Skin epidermis (tissue), 12 donors: ENCODE data around the gene PAQR4.

Experiments used
- H3K27ac ChIP-seq, 21 experiments: fragments of 200-600 bp; sonication (generic) in 11 of 21; one replicate each; pipeline ENCODE4 v1.5.0; 2020; ENCODE audit warnings: mild to moderate bottlenecking in 3 of 21, inconsistent platforms in 2 of 21, moderate library complexity in 2 of 21
- H3K4me3 ChIP-seq, 7 experiments: fragments of 200-600 bp; sonication (generic) in 2 of 7; one replicate each; pipeline ENCODE4 v1.5.0; 2020; ENCODE audit warnings: inconsistent platforms in 2 of 7, mild to moderate bottlenecking in 2 of 7, moderate library complexity in 1 of 7

Gene PAQR4

DNA sequence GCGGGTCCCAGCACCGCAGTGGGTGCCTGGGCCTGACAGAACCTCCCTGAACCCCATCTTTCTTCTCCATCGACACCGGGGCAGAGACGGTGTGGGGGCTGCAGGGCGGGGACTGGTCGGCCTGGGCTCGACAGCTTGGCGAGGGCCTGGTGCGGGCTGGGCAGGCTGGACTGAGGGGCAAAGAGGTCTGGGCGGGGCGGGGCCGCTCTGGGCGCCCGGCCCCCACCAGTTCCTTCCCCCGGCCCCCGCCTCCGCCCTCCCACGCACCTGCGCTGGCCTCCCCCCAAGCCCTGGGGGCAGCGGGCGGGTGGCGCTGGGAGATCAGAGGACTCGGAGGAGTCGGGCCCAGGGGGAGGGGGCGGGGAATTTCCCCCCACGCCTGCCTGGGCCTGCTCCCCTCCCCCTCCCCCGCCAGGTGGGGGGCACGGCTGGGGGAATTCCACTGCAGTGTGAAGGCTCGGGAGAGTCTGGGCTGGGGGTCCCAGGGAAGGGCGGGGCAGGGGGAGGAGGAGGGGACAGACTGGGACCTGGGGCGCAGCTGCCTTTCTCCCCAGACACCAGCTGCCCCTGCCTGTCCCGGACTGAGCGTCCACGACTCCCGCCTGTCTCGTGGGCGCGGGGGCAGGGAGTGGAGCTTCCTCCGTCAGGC lies 6.0 kb upstream of the PAQR4 start:
- peak overlapping the region in 3 of 21 experiments; percentile 30 to 73 (median 65) for H3K27ac ChIP-seq
- H3K4me3 ChIP-seq, result peak overlapping the region in 5 of 7 experiments; percentile 6 to 48 (median 22)

DNA sequence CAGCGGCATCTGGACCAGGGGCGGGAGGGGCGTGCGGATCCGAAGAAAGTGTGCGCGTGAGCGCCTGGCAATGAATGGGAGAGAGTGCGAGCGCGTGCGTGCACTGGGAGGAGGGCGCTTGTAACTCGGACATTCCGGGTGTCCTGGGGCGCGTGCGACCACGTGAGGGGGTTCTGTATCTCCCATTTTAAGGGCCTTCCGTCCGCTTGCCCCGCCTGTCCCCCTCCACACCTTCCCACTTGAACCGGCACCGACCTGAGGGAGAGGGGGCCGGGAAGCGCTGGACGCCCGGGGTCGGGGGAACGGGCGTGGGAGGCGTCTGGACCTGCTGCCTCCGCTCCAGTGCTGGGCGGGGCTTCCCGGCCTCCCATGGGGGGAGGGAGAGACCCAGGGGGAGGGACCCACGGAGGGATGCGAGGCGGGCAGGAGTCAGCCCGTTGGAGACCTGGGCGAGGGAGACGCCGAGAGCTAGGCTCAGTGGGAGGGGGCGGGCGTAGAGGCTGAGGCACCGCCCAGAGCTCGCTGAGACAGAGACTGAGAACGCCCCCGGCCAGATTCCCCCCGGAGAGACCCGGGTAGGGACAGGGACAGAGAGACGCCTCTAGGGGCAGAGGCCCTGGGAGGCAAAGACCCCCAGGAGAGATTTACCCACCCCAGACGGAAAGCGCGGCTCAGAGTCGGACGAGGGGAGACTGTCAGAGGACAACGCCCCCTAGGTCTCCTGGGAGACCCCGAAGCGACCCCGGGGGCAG lies 5.2 kb upstream of the PAQR4 start, which contains the start of gene KREMEN2:
Gene KREMEN2, plus strand, starts transcription at position 553 of the 752 bp plus-strand sequence. CDS start 246 bp downstream, outside the sequence.
- Histone ChIP-seq H3K27ac (peak within 1 kb of the TSS in 3 of 21 experiments; percentile 30 to 73 (median 65)), H3K4me3 (peak within 1 kb of the TSS; percentile 1 to 48 (median 25))

DNA sequence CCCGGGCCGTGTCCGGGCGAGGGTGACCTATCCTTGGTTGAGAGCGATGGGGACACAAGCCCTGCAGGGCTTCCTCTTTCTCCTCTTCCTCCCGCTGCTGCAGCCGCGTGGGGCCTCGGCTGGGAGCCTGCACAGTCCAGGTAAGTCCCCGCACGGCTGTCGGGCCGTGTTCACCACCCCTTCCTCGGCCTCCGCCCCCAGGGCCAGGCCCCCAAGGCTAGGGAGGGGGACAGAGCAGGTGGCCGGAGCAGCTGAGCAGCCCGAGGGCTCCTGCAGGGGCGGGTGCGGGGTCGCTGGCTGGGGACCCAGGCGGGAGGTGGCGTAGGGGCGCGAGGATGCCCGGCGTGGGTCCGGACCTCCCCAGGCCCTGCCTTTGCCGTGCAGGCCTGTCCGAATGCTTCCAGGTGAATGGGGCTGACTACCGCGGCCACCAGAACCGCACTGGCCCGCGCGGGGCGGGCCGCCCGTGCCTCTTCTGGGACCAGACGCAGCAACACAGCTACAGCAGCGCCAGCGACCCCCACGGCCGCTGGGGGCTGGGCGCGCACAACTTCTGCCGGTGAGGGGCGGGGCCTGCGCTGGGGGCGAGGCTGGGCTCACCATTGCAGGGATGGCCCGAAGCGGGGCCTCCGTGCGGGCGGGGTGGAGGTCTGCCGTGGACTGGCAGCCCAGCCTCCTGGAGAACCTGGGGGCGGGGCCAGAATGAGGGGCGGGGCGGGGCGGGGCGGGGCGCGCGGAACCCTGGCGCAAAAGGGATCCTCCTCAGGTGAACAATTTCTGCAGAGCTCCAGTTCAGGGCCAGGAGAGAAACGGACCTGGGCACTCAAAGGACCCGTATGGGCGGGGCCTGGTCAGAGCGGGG lies 4.4 kb upstream of the PAQR4 start:
- Histone ChIP-seq H3K4me3 (peak overlapping the region; percentile 1 to 48 (median 25)), H3K27ac (peak overlapping the region in 3 of 21 experiments; percentile 30 to 73 (median 65))

DNA sequence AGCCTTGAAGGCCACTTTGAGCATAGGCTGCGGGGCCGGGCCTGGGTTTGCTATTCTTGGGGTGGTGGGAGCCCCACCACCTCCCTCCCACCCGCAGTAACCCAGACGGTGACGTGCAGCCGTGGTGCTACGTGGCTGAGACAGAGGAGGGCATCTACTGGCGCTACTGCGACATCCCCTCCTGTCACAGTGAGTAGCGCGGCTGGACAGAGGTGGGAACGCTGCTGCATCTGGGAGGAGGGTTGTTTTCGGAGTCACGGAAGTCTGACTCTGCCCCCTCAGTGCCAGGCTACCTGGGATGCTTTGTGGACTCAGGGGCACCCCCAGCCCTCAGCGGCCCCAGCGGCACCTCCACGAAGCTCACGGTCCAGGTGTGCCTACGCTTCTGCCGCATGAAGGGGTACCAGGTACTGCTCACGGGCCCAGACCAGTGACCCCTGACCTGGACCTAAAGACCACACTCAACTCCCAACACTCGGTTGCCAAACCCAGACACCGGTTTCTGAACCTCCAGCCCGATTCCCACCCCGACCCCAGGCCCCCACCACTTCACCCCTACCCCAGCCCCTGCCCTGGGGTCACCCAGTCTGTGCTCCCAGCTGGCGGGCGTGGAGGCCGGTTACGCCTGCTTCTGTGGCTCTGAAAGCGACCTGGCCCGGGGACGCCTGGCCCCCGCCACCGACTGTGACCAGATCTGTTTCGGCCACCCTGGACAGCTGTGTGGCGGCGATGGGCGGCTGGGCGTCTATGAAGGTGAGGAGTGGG lies 2.9 kb upstream of the PAQR4 start:
- Histone ChIP-seq H3K4me3 (no peak overlapping the region), H3K27ac (no peak overlapping the region)

DNA sequence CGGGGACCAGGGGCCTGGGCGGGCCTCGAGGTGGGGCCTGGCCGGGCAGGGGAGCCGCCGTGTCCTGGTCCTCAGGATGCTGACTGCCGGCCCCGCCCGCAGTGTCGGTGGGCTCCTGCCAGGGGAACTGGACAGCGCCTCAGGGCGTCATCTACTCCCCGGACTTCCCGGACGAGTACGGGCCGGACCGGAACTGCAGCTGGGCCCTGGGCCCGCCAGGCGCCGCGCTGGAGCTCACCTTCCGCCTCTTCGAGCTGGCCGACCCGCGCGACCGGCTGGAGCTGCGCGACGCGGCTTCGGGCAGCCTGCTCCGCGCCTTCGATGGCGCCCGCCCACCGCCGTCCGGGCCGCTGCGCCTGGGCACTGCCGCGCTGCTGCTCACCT lies 2.3 kb upstream of the PAQR4 start:
- Histone ChIP-seq H3K4me3 (peak overlapping the region in 3 of 7 experiments; percentile 3 to 26 (median 10)), H3K27ac (no peak overlapping the region)

DNA sequence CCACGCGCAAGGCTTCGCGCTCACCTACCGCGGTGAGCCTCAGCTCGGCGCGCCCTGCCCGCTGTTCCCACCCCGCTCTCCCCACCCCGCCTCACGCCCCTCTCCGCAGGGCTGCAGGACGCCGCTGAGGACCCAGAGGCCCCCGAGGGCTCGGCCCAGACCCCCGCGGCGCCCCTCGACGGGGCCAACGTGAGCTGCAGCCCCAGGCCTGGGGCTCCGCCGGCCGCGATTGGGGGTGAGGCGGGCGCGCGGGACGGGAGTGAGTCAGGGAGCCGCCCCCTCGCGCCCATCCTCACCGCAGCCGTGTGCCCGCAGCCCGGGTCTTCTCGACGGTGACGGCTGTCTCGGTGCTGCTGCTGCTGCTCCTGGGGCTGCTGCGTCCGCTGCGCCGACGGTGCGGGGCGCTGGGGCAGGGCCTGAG lies 1.9 kb upstream of the PAQR4 start:
- peak overlapping the region in 3 of 7 experiments; percentile 3 to 26 (median 10) for H3K4me3 ChIP-seq
- H3K27ac ChIP-seq, result no peak overlapping the region

DNA sequence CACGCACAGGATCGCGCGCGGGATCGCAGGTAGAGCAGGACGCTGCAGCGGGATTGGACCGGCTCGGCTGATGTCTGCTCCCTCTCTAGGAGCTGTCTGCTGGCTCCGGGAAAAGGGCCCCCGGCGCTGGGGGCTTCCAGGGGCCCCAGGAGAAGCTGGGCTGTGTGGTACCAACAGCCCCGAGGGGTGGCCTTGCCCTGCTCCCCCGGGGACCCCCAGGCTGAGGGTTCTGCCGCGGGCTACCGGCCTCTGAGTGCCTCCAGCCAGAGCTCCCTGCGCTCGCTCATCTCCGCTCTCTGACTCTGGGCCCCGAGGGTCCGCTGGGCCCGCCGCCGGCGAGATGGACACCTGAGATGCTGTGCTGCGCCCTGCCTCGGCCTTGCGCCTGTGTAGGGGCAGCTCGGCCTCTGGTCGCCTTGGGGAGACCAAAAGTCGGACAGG lies 1.4 kb upstream of the PAQR4 start:
- Histone ChIP-seq H3K4me3 (no peak overlapping the region), H3K27ac (no peak overlapping the region)

DNA sequence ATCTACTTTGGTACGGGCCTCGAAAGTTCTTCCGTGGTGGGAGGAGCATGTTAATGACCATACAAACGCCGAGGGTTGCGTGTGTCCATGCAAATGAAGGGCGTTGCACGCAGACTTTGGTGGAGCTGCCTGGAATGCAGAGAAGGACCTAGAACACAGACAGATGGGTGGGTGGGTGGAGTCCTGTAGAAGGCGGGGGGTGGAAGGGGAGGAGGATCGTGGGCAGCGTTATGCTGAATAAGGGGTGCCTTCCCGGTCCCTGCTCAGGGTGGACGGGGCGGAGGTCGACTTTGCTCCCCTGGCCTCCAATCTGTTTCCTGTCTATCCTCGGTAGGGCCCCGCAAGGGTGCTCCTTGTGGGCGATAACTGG lies 795 bp upstream of the PAQR4 start:
- peak overlapping the region in 6 of 21 experiments; percentile 33 to 85 (median 50) for H3K27ac ChIP-seq

DNA sequence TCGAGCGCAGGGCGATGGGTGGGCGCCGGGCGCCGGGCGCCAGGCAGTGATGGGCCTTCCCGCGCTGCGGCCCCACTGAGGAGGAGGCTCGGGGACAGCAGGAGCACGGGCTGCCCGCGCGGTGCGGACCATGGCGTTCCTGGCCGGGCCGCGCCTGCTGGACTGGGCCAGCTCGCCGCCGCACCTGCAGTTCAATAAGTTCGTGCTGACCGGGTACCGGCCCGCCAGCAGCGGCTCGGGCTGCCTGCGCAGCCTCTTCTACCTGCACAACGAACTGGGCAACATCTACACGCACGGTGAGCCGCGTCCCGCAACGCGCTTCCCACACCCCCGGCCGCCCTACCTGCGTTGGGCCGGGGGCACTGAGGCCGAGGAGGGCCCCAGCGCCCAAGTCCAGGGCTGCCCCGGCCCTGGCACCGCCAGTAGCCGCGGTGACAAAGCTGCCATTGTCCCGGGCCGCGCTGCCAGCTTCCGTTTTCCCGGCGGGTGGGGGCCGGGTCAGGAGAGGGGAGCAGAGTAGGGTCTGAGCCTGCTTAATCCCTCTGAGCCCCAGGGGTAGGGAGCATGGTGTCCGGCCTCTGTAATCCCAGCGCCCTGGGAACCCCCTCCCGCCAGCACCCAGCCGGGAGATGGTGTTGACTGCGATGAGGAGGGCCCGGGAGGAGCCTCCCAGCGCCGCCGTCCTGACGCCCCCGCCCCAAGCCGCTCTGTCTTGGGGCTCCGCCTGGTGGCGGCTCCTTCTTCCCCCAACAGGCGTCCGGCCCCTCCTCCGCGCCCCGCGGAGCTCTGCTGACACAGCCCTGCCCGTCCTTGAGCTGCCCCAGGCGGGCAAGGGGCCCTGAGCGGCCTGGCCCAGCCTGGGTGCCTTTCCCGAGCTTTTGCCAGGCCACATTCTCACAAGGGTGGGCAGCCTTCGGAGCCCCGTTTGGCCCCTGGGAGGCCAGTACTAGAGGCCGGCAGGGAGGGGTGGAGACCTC lies 685 bp downstream of the PAQR4 start:
- H3K27ac ChIP-seq, result peak overlapping the region in 20 of 21 experiments; percentile 39 to 85 (median 62)
- peak overlapping the region; percentile 70 to 86 (median 74) for H3K4me3 ChIP-seq

More for the DNA sequence above, 795 bp upstream of the PAQR4 start:
- H3K4me3 ChIP-seq, result peak overlapping the region; percentile 70 to 86 (median 74)

DNA sequence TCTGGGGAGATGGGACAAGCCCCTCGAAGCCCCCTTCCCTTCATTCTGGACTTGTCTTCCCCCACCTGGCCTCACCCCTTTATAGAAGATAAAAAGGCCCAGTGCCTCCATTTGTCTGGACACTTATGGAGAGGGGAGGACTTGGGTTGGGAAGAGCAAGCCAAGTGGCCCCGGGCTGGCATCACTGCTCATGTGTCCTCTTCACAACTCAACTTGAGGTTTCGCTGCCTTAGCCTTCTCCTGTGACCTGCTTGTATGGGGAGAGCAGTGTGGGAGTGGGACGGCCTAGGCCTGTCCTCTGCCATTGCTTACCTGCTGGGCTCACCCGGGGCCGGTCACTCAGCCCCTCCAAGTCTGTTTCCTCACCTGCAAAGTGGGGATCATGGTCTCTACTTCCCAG lies 1.4 kb downstream of the PAQR4 start:
- H3K4me3 ChIP-seq, result peak overlapping the region; percentile 70 to 86 (median 74)

DNA sequence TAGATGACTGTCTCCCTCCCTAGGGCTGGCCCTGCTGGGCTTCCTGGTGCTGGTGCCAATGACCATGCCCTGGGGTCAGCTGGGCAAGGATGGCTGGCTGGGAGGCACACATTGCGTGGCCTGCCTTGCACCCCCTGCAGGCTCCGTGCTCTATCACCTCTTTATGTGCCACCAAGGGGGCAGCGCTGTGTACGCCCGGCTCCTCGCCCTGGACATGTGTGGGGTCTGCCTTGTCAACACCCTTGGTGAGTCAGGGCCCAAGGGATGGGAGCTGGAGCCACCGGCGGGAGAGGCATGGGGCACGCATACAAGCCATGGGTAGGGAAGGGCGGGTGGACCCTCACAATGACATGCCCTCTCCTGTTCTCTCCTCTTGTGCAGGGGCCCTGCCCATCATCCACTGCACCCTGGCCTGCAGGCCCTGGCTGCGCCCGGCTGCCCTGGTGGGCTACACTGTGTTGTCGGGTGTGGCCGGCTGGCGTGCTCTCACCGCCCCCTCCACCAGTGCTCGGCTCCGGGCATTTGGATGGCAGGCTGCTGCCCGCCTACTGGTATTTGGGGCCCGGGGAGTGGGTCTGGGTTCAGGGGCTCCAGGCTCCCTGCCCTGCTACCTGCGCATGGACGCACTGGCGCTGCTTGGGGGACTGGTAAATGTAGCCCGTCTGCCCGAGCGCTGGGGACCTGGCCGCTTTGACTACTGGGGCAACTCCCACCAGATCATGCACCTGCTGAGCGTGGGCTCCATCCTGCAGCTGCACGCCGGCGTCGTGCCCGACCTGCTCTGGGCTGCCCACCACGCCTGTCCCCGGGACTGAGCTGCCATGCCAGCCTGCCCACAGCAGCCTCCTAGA lies 2.2 kb downstream of the PAQR4 start:
- H3K27ac ChIP-seq, result no peak overlapping the region
- H3K4me3 ChIP-seq, result peak overlapping the region in 1 of 7 experiments; percentile 86

More for the DNA sequence above, 1.4 kb downstream of the PAQR4 start:
- peak overlapping the region in 12 of 21 experiments; percentile 52 to 85 (median 74) for H3K27ac ChIP-seq

DNA sequence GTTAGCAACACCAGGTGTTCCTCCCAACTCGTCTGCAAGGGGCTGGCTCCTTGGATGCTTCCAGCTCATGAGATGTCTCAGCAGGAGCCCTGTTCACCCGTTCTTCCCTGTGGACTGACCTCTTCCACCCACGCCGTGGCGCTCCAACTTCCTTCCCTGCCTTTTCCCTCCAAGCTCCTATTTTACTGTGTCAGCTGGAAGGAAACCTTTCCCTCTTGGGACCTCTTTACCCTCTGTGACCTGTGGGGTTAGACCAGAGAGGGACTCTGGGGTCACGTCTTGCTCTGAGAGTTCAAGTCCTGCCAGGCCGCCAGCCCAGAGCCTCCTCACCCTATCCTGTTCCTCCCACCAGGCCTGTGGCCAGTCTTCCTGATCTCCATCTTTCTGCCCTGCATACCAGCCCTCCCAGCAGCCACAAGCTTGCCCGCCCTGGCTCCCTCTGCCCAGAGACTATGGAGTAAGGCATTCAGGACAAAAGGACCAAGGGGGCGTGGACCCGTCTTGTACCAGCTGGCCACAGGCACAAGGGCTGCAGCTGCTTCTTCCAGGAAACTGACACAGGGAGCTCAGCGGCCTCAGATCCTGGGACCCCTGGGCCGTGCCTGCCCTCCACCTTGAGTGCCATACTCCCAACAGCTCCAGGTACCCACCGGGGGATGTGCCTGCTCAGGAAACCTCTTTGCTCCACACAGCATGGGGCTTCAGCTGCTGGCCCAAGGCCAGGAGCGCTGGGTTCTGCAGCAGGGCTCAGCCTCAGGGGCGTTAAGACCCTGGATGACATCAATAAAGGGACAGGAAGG lies 3.0 kb downstream of the PAQR4 start:
- no peak overlapping the region for H3K4me3 ChIP-seq
- no peak overlapping the region for H3K27ac ChIP-seq

DNA sequence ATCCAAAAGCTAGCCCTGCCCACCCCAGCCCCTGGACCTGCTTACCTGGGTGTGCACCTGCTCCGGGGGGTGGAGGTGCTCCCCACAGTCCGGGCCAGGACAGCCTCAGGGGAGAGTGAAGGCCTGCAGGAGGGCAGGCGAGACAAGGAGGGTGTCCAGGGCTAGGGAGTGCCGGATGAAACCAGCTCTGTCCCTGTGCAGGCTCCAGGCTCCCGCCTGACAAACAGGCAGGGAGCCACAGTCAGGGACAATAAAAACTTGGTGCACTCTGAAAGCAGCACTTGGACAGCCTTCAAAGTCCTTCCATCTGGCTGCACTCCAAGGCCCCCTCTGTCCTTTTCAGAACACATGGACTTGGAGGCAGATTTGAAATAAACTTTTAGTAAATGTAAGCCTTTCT lies 3.9 kb downstream of the PAQR4 start:
- H3K27ac ChIP-seq, result no peak overlapping the region

DNA sequence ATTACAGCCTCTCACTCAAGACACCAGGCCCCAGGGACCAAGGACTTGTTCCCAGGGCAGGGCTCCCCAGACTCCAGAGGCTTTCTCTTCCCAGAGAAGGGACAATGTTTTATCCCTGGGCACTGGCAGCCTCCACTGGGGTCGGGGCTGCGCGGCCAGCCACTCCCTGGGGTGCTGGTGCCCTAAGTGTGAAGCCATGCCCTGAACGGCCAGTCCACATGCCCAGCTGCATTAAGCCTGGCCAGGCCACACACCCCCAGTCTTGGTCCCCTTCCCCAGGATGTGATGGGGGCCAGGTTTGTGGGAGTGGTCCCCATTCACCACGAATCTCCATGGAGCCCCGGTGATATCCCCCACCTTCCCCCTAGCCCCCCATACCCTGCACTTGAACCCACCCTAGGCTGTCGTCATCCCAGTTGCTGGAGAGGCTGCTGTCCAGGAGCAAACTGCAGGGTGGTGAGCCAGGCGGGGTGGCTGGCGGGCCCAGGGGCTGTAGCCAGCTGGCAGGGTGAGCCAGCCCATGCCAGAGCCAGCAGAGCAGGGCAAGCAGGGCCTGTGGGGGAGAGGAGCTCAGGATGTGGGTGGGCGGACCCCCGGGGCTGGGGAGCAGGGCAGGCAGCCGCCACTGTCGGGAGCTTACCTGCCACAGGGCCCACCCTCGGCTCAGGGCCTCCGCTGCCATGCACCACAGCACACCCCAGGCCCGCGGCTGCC lies 4.6 kb downstream of the PAQR4 start:
- no peak overlapping the region for H3K4me3 ChIP-seq
- H3K27ac ChIP-seq, result no peak overlapping the region

More for the DNA sequence above, 3.9 kb downstream of the PAQR4 start:
- H3K4me3 ChIP-seq, result no peak overlapping the region

DNA sequence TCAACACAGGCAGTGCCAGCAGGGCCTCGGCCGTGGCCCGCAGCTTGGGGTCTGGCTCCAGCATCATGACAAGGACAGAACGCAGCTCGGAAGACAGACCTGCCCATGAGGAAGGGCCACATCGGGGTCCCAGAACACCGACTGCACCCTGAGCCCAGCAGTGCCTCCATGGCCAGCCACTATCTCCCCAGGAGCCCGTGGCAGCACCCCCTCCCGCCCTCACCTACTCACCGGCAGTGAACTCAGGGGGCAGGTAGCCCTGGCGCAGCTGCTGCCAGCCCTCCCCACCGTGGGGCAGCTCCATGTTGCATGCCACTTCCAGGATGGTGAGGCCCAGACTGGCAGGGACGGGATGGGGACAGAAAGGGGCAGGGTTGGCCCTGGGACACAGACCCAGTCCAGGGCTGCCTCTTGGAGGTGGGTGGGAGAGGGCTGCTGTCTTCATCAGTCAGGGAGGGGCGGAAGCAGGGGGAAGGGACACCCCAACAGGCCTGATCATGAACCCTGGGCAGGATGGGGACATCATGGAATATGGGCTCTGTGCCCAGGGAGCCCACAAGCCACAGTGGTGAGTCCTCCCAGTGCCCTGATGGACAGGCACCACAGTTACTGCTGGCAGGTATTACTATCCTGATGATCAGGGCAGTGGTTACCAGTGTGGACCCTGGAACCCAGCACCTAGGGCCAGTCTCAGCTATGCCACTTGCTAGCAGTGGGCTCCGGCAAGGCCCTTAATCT lies 5.3 kb downstream of the PAQR4 start:
- Histone ChIP-seq H3K4me3 (no peak overlapping the region), H3K27ac (no peak overlapping the region)
